Germinal center (tissue), 1 donor: ENCODE data around the gene HOOK1.

Experiments
- DNase-seq: peaks from one replicate; pipeline ENCODE4 v3.0.0; 2012; ENCODE audit warnings: mixed read lengths, low spot score

The HOOK1 gene

GRCh38 chr1:59814901-59815825, at the start of gene HOOK1:
Gene HOOK1, plus strand, starts transcription at chr1:59814949. Its CDS starts 169 bp downstream, at chr1:59815118.
- DNase-seq, result peak; percentile 7

- no peak for DNase-seq
Measured at GRCh38 chr1:59765011-59765730, 49.6 kb upstream of the HOOK1 start.

- DNase-seq, result no peak
Measured at GRCh38 chr1:59766227-59766855, 48.4 kb upstream of the HOOK1 start.

GRCh38 chr1:59767119-59767518, 47.6 kb upstream of the HOOK1 start:
- no peak for DNase-seq

- no peak for DNase-seq
Measured at GRCh38 chr1:59768792-59769735, 45.7 kb upstream of the HOOK1 start.

GRCh38 chr1:59769736-59770095, 45.0 kb upstream of the HOOK1 start:
- no peak for DNase-seq

GRCh38 chr1:59771361-59771760, 43.4 kb upstream of the HOOK1 start:
- DNase-seq, result no peak

GRCh38 chr1:59775480-59775879, 39.3 kb upstream of the HOOK1 start:
- no peak for DNase-seq

- DNase-seq, result no peak
Measured at GRCh38 chr1:59776960-59777852, 37.5 kb upstream of the HOOK1 start.

- DNase-seq, result no peak
Measured at GRCh38 chr1:59779949-59780348, 34.8 kb upstream of the HOOK1 start.

GRCh38 chr1:59788825-59789224, 25.9 kb upstream of the HOOK1 start:
- DNase-seq, result no peak

- no peak for DNase-seq
Measured at GRCh38 chr1:59798600-59798999, 16.1 kb upstream of the HOOK1 start.

- no peak for DNase-seq
Measured at GRCh38 chr1:59803458-59804038, 11.2 kb upstream of the HOOK1 start.

GRCh38 chr1:59804301-59804700, 10.4 kb upstream of the HOOK1 start:
- no peak for DNase-seq

GRCh38 chr1:59805554-59805953, 9.2 kb upstream of the HOOK1 start:
- DNase-seq, result no peak

- DNase-seq, result peak; percentile 90
Measured at GRCh38 chr1:59814180-59814900, 409 bp upstream of the HOOK1 start.

GRCh38 chr1:59815892-59816291, 1.1 kb downstream of the HOOK1 start:
- DNase-seq, result no peak

- no peak for DNase-seq
Measured at GRCh38 chr1:59816318-59816878, 1.6 kb downstream of the HOOK1 start.
